Kidney tubule cell (primary cell): ENCODE measurements around the gene OR8J3.
"Not testable (repeated sequence)": the region's sequence is repeated elsewhere in the genome, so short reads cannot be mapped to it uniquely, and the experiment has no call there.

Experiments
- DNase-seq: peaks from one replicate; pipeline ENCODE4 v3.0.0-alpha.2; 2018; ENCODE audit warnings: low spot score

Gene OR8J3, protein sequence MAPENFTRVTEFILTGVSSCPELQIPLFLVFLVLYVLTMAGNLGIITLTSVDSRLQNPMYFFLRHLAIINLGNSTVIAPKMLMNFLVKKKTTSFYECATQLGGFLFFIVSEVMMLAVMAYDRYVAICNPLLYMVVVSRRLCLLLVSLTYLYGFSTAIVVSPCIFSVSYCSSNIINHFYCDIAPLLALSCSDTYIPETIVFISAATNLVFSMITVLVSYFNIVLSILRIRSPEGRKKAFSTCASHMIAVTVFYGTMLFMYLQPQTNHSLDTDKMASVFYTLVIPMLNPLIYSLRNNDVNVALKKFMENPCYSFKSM

GRCh38 chr11:56140151-56140661 lies at the start of gene OR8J3:
TSS of gene OR8J3 (minus strand) at chr11:56140201. CDS start at chr11:56137718, 2,483 bp downstream.
- DNase-seq: no peak

DNA sequence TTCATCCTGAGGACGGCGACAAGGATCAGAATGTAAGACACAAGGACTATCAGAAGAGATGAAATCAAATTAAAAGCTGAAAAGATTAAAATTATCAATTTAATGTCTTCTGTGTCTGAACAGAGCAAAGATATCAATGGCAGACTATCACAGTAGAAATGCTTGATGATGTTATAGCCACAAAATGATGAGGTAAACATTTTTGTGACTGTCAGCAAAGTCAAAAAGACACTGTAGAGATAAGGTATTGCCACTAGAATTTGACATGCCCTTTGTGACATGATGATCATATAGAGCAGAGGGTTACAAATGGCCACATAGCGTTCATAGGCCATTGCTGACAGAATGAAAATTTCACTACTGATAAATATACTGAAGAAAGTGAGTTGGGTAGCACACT lies 48.6 kb upstream of the OR8J3 start:
- no peak for DNase-seq

DNA sequence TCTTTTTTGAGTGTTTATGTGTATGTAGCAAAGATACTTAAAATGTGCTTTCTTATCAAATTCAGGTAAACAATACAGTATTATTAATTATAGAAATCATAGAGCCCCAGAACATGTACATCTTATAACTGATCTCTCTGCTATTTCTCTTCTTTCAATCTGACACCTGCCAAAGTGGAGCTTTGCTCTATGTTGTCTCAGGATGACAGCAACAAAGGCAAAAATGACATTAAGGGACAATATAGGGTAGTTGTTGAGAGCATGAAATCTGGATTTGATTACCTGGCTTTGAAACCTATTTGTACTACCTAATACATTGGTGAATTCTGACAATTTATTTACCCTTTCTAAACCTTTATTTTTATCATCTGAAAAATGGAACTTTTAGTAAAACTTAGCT lies 43.5 kb upstream of the OR8J3 start:
- DNase-seq: no peak

- DNase-seq: no peak
These were observed 36.3 kb upstream of the OR8J3 start, which contains the start of gene OR5J2 for GRCh38 chr11:56176318-56176717. TSS of gene OR5J2 (plus strand) at chr11:56176618. CDS start at chr11:56176618, 0 bp downstream.

GRCh38 chr11:56172256-56172830 lies 32.3 kb upstream of the OR8J3 start:
- DNase-seq: no peak

DNA sequence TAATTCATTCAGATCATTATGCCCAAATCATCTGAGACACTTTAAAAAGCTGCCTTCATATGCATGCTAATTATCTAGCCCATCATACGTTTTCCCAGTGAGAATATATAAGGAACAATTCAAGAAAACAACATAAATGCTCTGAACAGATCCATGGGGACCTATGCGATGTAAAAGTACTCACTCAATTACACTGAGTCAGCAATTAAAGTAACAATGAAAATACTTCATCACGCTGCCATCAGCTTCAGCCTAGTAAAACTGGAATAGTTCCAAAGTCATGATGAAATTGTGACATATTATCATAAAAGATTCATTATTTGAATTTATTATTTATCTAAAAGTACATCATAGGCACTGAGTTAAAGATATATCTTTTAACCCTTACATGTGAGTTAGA lies 23.8 kb upstream of the OR8J3 start:
- no peak for DNase-seq

GRCh38 chr11:56160217-56160616 lies 20.2 kb upstream of the OR8J3 start, which contains the start of gene OR8K5:
TSS of gene OR8K5 (minus strand) at chr11:56160317. CDS start at chr11:56160317, 0 bp downstream.
- no peak for DNase-seq

GRCh38 chr11:56152333-56152732 lies 12.3 kb upstream of the OR8J3 start:
- DNase-seq: no peak

- DNase-seq: no peak
These were observed 11.4 kb upstream of the OR8J3 start for GRCh38 chr11:56151376-56151775.

GRCh38 chr11:56143681-56144080 lies 3.7 kb upstream of the OR8J3 start:
- DNase-seq: not testable (repeated sequence)

- no peak for DNase-seq
These were observed 17.9 kb downstream of the OR8J3 start, which contains the start of gene OR8H3 for GRCh38 chr11:56122073-56122472. TSS of gene OR8H3 (plus strand) at chr11:56122373. CDS start at chr11:56122373, 0 bp downstream.

DNA sequence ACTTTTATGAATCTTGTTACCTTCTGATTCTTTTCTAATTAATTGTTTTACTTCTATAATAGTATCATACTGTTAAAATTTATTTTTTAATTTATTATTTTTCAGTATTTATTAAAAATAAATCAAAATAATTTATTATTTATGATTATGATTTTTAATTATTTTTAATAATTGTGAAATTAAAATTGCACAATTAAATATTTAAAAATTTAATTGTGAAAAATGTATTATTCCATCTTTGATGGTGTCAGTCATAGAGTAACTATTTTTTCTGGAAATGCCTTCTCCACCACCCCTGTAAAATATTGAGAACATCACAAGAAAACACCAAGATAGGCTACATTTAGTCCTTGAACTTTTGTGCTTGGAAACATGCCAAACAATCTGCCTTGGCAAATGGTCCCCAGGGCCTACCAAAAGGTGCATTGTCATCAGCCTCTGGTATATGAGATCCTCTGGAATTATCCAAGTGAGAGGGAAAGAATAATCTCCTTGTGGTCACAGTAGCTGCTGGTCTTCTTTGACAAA lies 36.7 kb downstream of the OR8J3 start, which contains the start of gene OR8H2:
TSS of gene OR8H2 (plus strand) at position 478 of the 528 bp plus-strand sequence. CDS start 1,356 bp downstream, outside the sequence.
- no peak for DNase-seq

GRCh38 chr11:56093008-56093407 lies 47.0 kb downstream of the OR8J3 start, which contains the start of gene OR8I2:
TSS of gene OR8I2 (plus strand) at chr11:56093308. CDS start at chr11:56093308, 0 bp downstream.
- no peak for DNase-seq

GRCh38 chr11:56089697-56090096 lies 50.3 kb downstream of the OR8J3 start:
- DNase-seq: no peak
